ENCODE data around the gene TACR2. TPM values are rescaled to one million over a fixed set of nuclear protein-coding genes. Genes with fewer than 3 reads are reported as not detected.

Gene TACR2
- total RNA-seq = 1 to 10 TPM in 1 of 8 experiments, under 1 TPM in 7; 0.38 to 1.2 (median 0.56) TPM

- WGBS, 10 experiments = 47 to 94% (median 80%) methylated on average over 1 to 6 of the region's 10 CpGs; no CpG with 5 or more reads in 5 of the 10 experiments
- no peak for ATAC-seq (replicated peaks in 6 of 8)
- Histone ChIP-seq H3K4me3 (no peak within 1 kb of the TSS), H3K27ac (no peak within 1 kb of the TSS), H3K4me1 (replicated peaks in 1 of 2) (peaks cover 0 to 4% of the 10 kb centered on the region in 2 donors)
- in situ Hi-C loops (cut with MboI; ENCODE audit: low pct_unique_long_range_greater_than_20kb in 2 of 9, low sequenced_read_pairs in 9 of 9, unreplicated experiment in 9 of 9) = loop anchor here in 6 of 9 experiments (10.0 to 25.0 kb wide), 4 partner anchors 88 to 404 kb away; partner anchors contain the start of gene FAM241B (in 5 of the 6)
These were observed at the start of gene TACR2 for GRCh38 chr10:69416695-69417094. TSS of gene TACR2 (minus strand) at chr10:69416918. CDS start at chr10:69416323, 595 bp downstream.

- in situ Hi-C loops (cut with MboI; ENCODE audit: low pct_unique_long_range_greater_than_20kb in 2 of 9, low sequenced_read_pairs in 9 of 9, unreplicated experiment in 9 of 9) = no loop called here
- no peaks in the 10 kb centered on the region for H3K4me1 ChIP-seq (replicated peaks in 1 of 2)
- 50 to 100% (median 62%) methylated on average over 2 to 4 of the region's 5 CpGs; no CpG with 5 or more reads in 6 of the 10 experiments for WGBS, 10 experiments
- H3K27ac ChIP-seq = no peak overlapping the region
- no peak overlapping the region for H3K4me3 ChIP-seq
- no peak for ATAC-seq (replicated peaks in 6 of 8)
These were observed 49.4 kb upstream of the TACR2 start for GRCh38 chr10:69466158-69466490.

GRCh38 chr10:69465457-69466157 lies 48.9 kb upstream of the TACR2 start:
- Histone ChIP-seq H3K4me3 (no peak overlapping the region), H3K4me1 (replicated peaks in 1 of 2) (no peaks in the 10 kb centered on the region), H3K27ac (no peak overlapping the region)
- in situ Hi-C loops (cut with MboI; ENCODE audit: low pct_unique_long_range_greater_than_20kb in 2 of 9, low sequenced_read_pairs in 9 of 9, unreplicated experiment in 9 of 9) = no loop called here
- WGBS, 10 experiments = 88 to 100% (median 95%) methylated on average over 3 to 7 of the region's 9 CpGs; no CpG with 5 or more reads in 2 of the 10 experiments
- ATAC-seq (replicated peaks in 6 of 8) = no peak

GRCh38 chr10:69464801-69465401 lies 48.2 kb upstream of the TACR2 start:
- Histone ChIP-seq H3K4me1 (replicated peaks in 1 of 2) (no peaks in the 10 kb centered on the region), H3K4me3 (no peak overlapping the region), H3K27ac (no peak overlapping the region)
- in situ Hi-C loops (cut with MboI; ENCODE audit: low pct_unique_long_range_greater_than_20kb in 2 of 9, low sequenced_read_pairs in 9 of 9, unreplicated experiment in 9 of 9) = no loop called here
- 40 to 80% (median 60%) methylated on average over 1 of the region's 2 CpGs; no CpG with 5 or more reads in 7 of the 10 experiments for WGBS, 10 experiments
- peak in 3 of 8 experiments; percentile 30 to 83 (median 78) for ATAC-seq (replicated peaks in 6 of 8)

- ATAC-seq (replicated peaks in 6 of 8) = no peak
- H3K27ac ChIP-seq = no peak overlapping the region
- no peak overlapping the region for H3K4me3 ChIP-seq
- WGBS, 10 experiments = 60 to 100% (median 86%) methylated on average over 1 to 2 of the region's 7 CpGs; no CpG with 5 or more reads in 6 of the 10 experiments
- no peaks in the 10 kb centered on the region for H3K4me1 ChIP-seq (replicated peaks in 1 of 2)
- in situ Hi-C loops (cut with MboI; ENCODE audit: low pct_unique_long_range_greater_than_20kb in 2 of 9, low sequenced_read_pairs in 9 of 9, unreplicated experiment in 9 of 9) = no loop called here
These were observed 47.7 kb upstream of the TACR2 start for GRCh38 chr10:69464401-69464800.

GRCh38 chr10:69463886-69464285 lies 47.2 kb upstream of the TACR2 start:
- no peaks in the 10 kb centered on the region for H3K4me1 ChIP-seq (replicated peaks in 1 of 2)
- no peak overlapping the region for H3K27ac ChIP-seq
- WGBS, 10 experiments = 20 to 100% (median 88%) methylated on average over 1 to 5 of the region's 6 CpGs; no CpG with 5 or more reads in 1 of the 10 experiments
- ATAC-seq (replicated peaks in 6 of 8) = no peak
- no peak overlapping the region for H3K4me3 ChIP-seq
- in situ Hi-C loops (cut with MboI; ENCODE audit: low pct_unique_long_range_greater_than_20kb in 2 of 9, low sequenced_read_pairs in 9 of 9, unreplicated experiment in 9 of 9) = no loop called here

- peak in 1 of 8 experiments; percentile 3 for ATAC-seq (replicated peaks in 6 of 8)
- 40 to 100% (median 60%) methylated on average over 1 of the region's 5 CpGs; no CpG with 5 or more reads in 7 of the 10 experiments for WGBS, 10 experiments
- in situ Hi-C loops (cut with MboI; ENCODE audit: low pct_unique_long_range_greater_than_20kb in 2 of 9, low sequenced_read_pairs in 9 of 9, unreplicated experiment in 9 of 9) = no loop called here
- Histone ChIP-seq H3K4me1 (replicated peaks in 1 of 2) (no peaks in the 10 kb centered on the region), H3K27ac (no peak overlapping the region), H3K4me3 (no peak overlapping the region)
These were observed 44.7 kb upstream of the TACR2 start for GRCh38 chr10:69461243-69462025.

- in situ Hi-C loops (cut with MboI; ENCODE audit: low pct_unique_long_range_greater_than_20kb in 2 of 9, low sequenced_read_pairs in 9 of 9, unreplicated experiment in 9 of 9) = no loop called here
- Histone ChIP-seq H3K27ac (no peak overlapping the region), H3K4me1 (replicated peaks in 1 of 2) (no peaks in the 10 kb centered on the region), H3K4me3 (no peak overlapping the region)
- 59 to 100% (median 92%) methylated on average over 1 to 6 of the region's 9 CpGs; no CpG with 5 or more reads in 1 of the 10 experiments for WGBS, 10 experiments
- ATAC-seq (replicated peaks in 6 of 8) = peak in 1 of 8 experiments; percentile 3
These were observed 44.0 kb upstream of the TACR2 start for GRCh38 chr10:69460576-69461242.

- Histone ChIP-seq H3K27ac (no peak overlapping the region), H3K4me3 (no peak overlapping the region), H3K4me1 (replicated peaks in 1 of 2) (no peaks in the 10 kb centered on the region)
- ATAC-seq (replicated peaks in 6 of 8) = peak in 1 of 8 experiments; percentile 16
- in situ Hi-C loops (cut with MboI; ENCODE audit: low pct_unique_long_range_greater_than_20kb in 2 of 9, low sequenced_read_pairs in 9 of 9, unreplicated experiment in 9 of 9) = no loop called here
- 71 to 82% (median 80%) methylated on average over 1 to 4 of the region's 12 CpGs; no CpG with 5 or more reads in 7 of the 10 experiments for WGBS, 10 experiments
These were observed 43.3 kb upstream of the TACR2 start for GRCh38 chr10:69459893-69460575.

GRCh38 chr10:69459101-69459790 lies 42.5 kb upstream of the TACR2 start:
- no peak overlapping the region for H3K27ac ChIP-seq
- H3K4me1 ChIP-seq (replicated peaks in 1 of 2) = no peaks in the 10 kb centered on the region
- 60 to 100% (median 80%) methylated on average over 1 to 7 of the region's 8 CpGs; no CpG with 5 or more reads in 1 of the 10 experiments for WGBS, 10 experiments
- ATAC-seq (replicated peaks in 6 of 8) = no peak
- H3K4me3 ChIP-seq = no peak overlapping the region
- in situ Hi-C loops (cut with MboI; ENCODE audit: low pct_unique_long_range_greater_than_20kb in 2 of 9, low sequenced_read_pairs in 9 of 9, unreplicated experiment in 9 of 9) = no loop called here

- H3K4me3 ChIP-seq = no peak overlapping the region
- 65 to 94% (median 79%) methylated on average over 1 to 8 of the region's 10 CpGs; no CpG with 5 or more reads in 2 of the 10 experiments for WGBS, 10 experiments
- H3K27ac ChIP-seq = no peak overlapping the region
- peak in 5 of 8 experiments; percentile 49 to 83 (median 60) for ATAC-seq (replicated peaks in 6 of 8)
- in situ Hi-C loops (cut with MboI; ENCODE audit: low pct_unique_long_range_greater_than_20kb in 2 of 9, low sequenced_read_pairs in 9 of 9, unreplicated experiment in 9 of 9) = no loop called here
- no peaks in the 10 kb centered on the region for H3K4me1 ChIP-seq (replicated peaks in 1 of 2)
These were observed 41.8 kb upstream of the TACR2 start for GRCh38 chr10:69458430-69459100.
